Activated naive CD4-positive, alpha-beta T cell treated with anti-CD3 and anti-CD28 coated beads for 36 hours (primary cell): ENCODE measurements around the gene HLA-DRB1. TPM values are rescaled to one million over a fixed set of nuclear protein-coding genes. Genes with fewer than 3 reads are reported as not detected.

Experiments used
- CTCF ChIA-PET: fragments of 350-600 bp; sonication (Branson Sonifier 250); formaldehyde crosslinking; loops from one replicate; lab custom pipeline; 2021; ENCODE audit warnings: antibody characterized with exemption; lab: Charles Lee
- DNase-seq: peaks from one replicate; pipeline ENCODE4 v3.0.0-alpha.2; 2020
- H3K27ac Mint-ChIP-seq: one replicate; pipeline ENCODE4 v1.8.0; 2021; ENCODE audit warnings: mild to moderate bottlenecking, mixed read lengths
- H3K27me3 Mint-ChIP-seq: one replicate; pipeline ENCODE4 v1.8.0; 2021; ENCODE audit warnings: low read depth, mixed read lengths
- H3K36me3 Mint-ChIP-seq: one replicate; pipeline ENCODE4 v1.8.0; 2021; ENCODE audit warnings: low read depth, mixed read lengths
- H3K4me1 Mint-ChIP-seq: one replicate; pipeline ENCODE4 v1.8.0; 2021; ENCODE audit warnings: low read depth, mixed read lengths
- H3K4me3 Mint-ChIP-seq: one replicate; pipeline ENCODE4 v1.8.0; 2021; ENCODE audit warnings: mild to moderate bottlenecking, moderate library complexity, mixed read lengths
- H3K9me3 Mint-ChIP-seq: one replicate; pipeline ENCODE4 v1.8.0; 2021; ENCODE audit warnings: mixed read lengths
- intact Hi-C: fragments of 100-400 bp; cut with micrococcal nuclease; formaldehyde crosslinking; loops from one replicate; pipeline ENCODE4 v1.15.1; 2023
- total RNA-seq, 2 experiments: library from RNA; stranded (reverse); gene quantifications; one replicate each; pipeline ENCODE4 v1.2.3, GENCODE V29; 2021

HLA-DRB1 gene
- total RNA-seq, 2 experiments from 2014 or later: 4.1 to 4.2 TPM

DNA sequence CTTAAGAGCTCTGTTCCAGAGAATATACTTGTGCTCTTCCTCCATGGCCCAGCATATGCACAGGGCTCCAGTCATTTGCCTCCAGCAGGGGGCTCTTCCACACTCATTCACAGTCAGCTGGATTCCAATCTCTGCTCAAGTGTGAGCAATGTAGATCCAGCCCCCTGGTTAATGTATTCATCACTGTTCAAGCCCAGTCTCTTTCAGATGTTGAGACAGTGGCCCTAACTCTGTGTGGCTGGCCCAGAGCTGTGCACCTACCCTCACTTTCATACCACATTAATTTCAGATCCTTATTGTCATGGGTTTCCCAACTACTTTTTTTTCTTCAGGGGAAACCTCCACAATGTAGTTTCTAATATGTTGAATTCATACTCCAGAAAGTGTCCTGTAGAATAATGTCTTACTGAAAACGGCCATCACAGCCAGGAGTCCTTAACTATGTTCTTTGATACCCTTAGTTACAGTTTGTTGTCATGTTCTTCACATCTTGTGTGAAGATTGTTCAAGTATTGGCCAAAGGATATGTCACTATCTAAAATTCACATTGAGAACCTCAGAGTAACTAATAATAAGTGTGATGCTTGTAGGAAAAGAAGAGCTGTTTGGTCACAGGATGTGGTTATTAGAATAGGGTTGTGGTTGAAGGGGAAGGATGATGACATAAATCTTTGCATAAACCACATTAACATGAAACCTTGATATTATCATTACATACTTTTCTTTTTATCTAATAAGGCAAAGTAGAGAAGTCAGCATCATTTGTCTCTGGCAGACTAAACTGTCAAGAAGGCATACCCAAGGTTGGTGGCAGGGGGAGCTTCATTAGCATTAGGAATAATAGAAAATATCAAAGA is 33.1 kb upstream of the HLA-DRB1 start:
- Mint-ChIP-seq H3K9me3 (peaks cover 8% of the 10 kb centered on the region), H3K27ac (peak overlapping the region; percentile 90), H3K4me1 (peaks cover 32% of the 10 kb centered on the region), H3K36me3 (peaks cover 3% of the 10 kb centered on the region), H3K4me3 (peak overlapping the region; percentile 24), H3K27me3 (no peaks in the 10 kb centered on the region)
- DNase-seq: peak; percentile 56
- intact Hi-C loops: loop anchor here (1.0 to 10.0 kb wide), 5 partner anchors 12 to 368 kb away; partner anchors contain the start of gene HLA-DQB1
- CTCF ChIA-PET: interaction anchor here (0.6 to 1.3 kb wide), 3 partner anchors 163 to 209 kb away, joined by 3 read pairs; no protein-coding TSS in a partner anchor

DNA sequence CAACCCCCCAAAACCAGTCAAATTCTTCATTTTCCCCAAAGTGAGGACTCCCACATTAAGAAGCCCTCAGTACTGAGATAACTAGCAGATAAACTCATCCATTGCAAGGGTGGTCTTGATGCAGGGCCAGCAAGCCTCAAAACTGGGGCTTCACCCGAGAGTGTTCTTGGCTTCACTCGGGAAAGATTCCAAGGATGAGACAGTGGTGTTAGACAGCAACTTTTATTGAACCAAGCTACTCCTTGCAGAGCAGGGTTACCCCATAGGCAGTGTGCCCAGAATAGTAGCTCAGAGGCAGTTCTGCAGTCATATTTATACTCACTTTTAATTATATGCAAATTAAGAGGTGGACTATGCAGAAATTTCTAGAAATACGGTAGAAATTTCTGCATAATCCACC is 31.7 kb upstream of the HLA-DRB1 start:
- intact Hi-C loops: loop anchor here (10.0 kb wide), 1 partner anchor 367 kb away; no protein-coding TSS in a partner anchor
- peaks cover 35% of the 10 kb centered on the region for H3K4me1 Mint-ChIP-seq
- no peak overlapping the region for H3K4me3 Mint-ChIP-seq
- CTCF ChIA-PET: interaction anchor here (0.8 to 1.4 kb wide), 3 partner anchors 9 to 208 kb away, joined by 3 read pairs; no protein-coding TSS in a partner anchor
- peaks cover 4% of the 10 kb centered on the region for H3K36me3 Mint-ChIP-seq
- H3K27ac Mint-ChIP-seq: no peak overlapping the region
- peaks cover 13% of the 10 kb centered on the region for H3K9me3 Mint-ChIP-seq
- H3K27me3 Mint-ChIP-seq: no peaks in the 10 kb centered on the region
- DNase-seq: no peak

DNA sequence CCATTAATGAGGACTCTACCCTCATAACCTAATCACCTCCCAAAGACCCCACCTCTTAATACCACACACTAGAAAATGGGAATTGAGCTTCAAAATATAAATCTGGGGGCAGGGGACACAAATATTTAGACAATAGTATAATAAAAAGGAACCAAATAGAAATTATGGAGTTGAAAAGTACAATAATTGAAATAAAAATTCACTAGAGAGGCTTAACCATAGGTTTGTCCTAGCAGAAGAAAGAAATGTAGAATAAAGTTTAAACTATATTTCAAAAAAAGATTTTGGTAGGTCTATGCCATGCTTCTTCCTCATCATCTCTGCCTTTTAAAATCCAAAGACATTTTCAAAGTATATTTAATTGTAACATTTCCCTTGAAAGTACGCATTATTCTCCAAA is 28.1 kb upstream of the HLA-DRB1 start:
- Mint-ChIP-seq H3K27me3 (no peaks in the 10 kb centered on the region), H3K4me3 (no peak overlapping the region), H3K36me3 (peaks cover 4% of the 10 kb centered on the region), H3K9me3 (peaks cover 13% of the 10 kb centered on the region), H3K4me1 (peaks cover 30% of the 10 kb centered on the region), H3K27ac (no peak overlapping the region)
- CTCF ChIA-PET: no interaction called here
- no peak for DNase-seq
- intact Hi-C loops: no loop called here

DNA sequence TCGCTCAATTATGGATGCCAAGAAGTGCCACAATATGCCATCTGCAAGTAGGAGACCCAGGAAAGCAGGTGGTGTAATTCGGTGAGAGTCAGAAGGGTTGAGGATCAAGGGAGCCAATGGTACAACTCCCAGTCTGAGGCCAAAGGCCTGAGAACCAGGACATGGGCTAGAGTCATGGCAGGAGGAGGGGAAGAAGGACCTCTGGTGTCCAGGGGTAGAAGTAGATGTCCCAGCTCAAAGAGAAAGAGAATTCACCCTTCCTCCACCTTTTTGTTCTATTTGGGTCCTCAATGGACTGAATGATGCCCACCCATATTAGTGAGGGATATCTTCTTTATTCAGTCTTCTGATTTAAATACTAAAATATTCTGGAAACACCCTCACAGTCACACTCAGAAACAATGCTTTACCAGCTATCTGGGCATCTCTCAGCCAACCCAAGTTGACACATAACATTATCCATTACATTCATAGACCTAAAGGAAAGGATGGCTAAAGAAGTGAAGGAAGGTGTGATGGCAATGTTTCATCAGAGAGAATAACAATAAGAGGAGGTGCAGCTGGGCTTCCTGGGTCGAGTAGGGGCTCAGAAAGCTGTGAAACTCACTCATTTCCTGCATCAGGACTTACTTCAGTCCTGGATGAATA is 26.4 kb upstream of the HLA-DRB1 start:
- CTCF ChIA-PET: no interaction called here

DNA sequence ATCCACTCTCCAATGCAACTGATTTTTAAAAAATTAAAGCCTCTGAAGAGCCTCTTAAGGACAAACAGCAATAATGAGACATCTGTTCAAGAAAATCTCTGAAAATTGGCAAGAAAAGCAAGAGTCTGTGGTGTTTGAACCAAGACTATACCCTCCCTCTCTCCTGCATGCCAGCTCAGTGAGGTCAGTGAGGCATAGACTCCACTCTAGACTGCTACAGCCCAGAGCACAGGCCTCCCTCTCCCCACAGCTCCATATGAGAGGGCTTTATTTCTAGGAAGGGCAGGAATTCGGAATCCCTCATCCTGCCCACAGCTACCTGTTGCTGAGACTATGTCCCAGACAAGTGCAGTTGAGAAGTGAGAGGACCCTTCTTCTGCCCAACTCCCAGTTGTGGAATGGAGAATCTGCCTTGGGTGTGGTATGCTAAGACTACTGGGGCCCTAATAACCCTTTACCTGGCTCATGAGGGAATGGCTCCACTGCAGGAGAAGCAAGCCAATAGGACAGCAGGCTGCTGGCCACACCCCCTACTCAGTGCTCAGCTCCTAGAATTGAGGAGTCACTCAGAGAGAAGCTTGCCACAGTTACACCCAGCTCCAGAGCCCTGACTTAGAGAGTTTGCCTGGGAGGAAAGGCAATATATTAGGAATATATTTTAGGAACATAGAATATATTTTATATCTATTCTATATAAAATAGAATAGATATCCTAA is 24.9 kb upstream of the HLA-DRB1 start:
- intact Hi-C loops: no loop called here
- CTCF ChIA-PET: no interaction called here
- H3K27me3 Mint-ChIP-seq: no peaks in the 10 kb centered on the region
- no peak overlapping the region for H3K27ac Mint-ChIP-seq
- H3K9me3 Mint-ChIP-seq: peaks cover 13% of the 10 kb centered on the region
- H3K4me1 Mint-ChIP-seq: peaks cover 25% of the 10 kb centered on the region
- DNase-seq: no peak
- peaks cover 4% of the 10 kb centered on the region for H3K36me3 Mint-ChIP-seq
- no peak overlapping the region for H3K4me3 Mint-ChIP-seq

More for the DNA sequence above, 26.4 kb upstream of the HLA-DRB1 start:
- no peaks in the 10 kb centered on the region for H3K27me3 Mint-ChIP-seq
- H3K9me3 Mint-ChIP-seq: peaks cover 13% of the 10 kb centered on the region
- peak; percentile 13 for DNase-seq
- no peak overlapping the region for H3K4me3 Mint-ChIP-seq
- intact Hi-C loops: no loop called here
- peaks cover 20% of the 10 kb centered on the region for H3K4me1 Mint-ChIP-seq
- peaks cover 4% of the 10 kb centered on the region for H3K36me3 Mint-ChIP-seq
- H3K27ac Mint-ChIP-seq: peak overlapping the region; percentile 19

DNA sequence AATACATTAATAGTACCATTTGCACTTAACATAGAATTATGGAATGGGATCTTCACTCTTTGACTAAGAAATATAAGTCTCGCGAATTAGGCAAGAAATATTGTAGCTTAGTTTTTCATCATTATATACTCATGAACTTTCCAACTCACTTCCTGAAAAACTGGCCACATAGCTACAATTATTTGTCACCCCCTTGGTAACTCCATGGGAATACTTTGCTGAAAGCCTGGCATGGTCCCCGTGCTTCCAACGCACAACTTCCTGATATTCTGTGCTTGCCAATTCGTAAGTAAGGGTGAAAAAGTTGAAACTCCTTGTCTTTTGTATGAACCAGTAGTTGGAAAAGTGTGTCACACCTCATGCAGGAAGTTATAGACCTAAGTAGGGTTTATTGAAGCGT is 23.8 kb upstream of the HLA-DRB1 start:
- Mint-ChIP-seq H3K4me3 (no peak overlapping the region), H3K36me3 (peaks cover 2% of the 10 kb centered on the region), H3K27ac (no peak overlapping the region), H3K9me3 (peaks cover 10% of the 10 kb centered on the region), H3K27me3 (no peaks in the 10 kb centered on the region), H3K4me1 (peaks cover 25% of the 10 kb centered on the region)
- DNase-seq: no peak
- CTCF ChIA-PET: no interaction called here
- intact Hi-C loops: no loop called here

DNA sequence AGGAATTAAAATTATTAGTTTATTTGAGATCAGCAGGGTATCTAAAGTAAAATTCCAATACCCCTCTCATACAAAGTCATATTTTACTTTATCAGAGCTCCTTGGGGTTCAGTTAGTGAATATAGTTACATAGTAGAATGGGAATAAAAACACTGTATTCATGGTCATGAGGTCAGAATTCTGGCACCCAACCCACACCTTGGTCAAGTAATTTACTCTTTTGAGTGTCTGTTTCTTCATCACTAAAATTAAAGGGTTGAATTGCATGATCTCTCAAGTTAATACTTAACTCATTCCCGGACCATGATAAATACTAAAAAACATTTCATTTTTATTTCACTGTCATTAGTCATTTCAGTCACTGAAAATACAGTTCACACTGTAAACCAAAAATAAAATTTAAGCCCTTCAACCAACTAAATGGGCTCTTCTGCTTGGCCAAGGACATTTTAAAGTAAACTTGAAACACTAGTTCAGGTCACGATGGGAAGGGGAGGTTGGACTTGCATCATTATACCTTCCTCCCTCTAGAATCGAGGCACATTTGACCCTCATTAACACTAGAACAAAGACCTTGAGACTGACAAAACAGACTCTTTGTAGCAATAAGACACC is 21.1 kb upstream of the HLA-DRB1 start:
- intact Hi-C loops: loop anchor here (1.0 kb wide), 2 partner anchors 13 to 58 kb away; no protein-coding TSS in a partner anchor
- H3K4me1 Mint-ChIP-seq: peaks cover 22% of the 10 kb centered on the region
- H3K36me3 Mint-ChIP-seq: no peaks in the 10 kb centered on the region
- CTCF ChIA-PET: no interaction called here
- H3K27me3 Mint-ChIP-seq: no peaks in the 10 kb centered on the region
- H3K9me3 Mint-ChIP-seq: no peaks in the 10 kb centered on the region
- H3K4me3 Mint-ChIP-seq: no peak overlapping the region
- peak overlapping the region; percentile 33 for H3K27ac Mint-ChIP-seq
- no peak for DNase-seq

DNA sequence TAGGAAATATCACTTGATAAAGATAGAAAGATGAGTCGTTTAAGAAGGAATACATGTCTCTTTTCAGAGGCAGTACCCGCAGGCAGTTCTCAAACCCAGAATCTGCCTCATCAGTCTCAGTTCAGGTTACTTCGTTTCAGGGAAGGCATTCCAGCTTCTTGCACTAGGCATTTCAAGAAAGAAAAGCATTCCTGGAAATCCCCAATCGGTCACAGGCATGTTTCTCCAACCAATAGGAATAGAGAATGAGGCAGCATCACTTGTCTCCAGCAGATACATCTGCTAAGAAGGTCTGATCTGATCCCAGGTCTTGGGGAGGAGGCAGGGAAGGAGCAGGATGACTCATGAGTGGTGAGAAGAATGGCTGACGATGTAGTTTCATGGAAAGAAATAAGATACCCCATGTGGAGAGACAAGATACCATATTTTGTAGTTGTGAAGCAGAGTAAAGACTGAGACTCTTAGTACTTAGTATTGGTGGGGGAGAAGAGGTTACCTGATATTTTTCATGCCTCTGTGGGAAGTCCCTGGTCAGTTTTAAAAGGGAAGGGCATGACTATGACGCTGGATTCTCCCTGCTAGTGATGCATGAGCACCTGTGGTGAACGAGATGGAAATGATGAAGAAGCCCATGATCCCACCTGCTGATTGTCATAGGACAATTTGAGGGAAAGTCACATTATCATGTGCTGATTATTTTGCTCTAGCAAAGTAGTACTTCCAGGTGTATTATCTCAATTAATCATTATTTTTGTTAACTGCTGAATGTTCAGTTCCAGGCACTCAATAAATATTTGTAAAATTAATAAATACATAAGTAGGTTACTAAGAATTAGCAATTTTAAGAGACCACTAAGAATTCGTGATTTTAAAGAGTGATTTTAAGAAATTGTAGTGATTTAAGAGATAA is 20.3 kb upstream of the HLA-DRB1 start:
- peak; percentile 69 for DNase-seq
- Mint-ChIP-seq H3K27ac (no peak overlapping the region), H3K27me3 (no peaks in the 10 kb centered on the region), H3K4me1 (peaks cover 14% of the 10 kb centered on the region), H3K9me3 (no peaks in the 10 kb centered on the region), H3K4me3 (no peak overlapping the region), H3K36me3 (no peaks in the 10 kb centered on the region)
- intact Hi-C loops: loop anchor here (1.0 kb wide), 2 partner anchors 13 to 58 kb away; no protein-coding TSS in a partner anchor
- CTCF ChIA-PET: no interaction called here

DNA sequence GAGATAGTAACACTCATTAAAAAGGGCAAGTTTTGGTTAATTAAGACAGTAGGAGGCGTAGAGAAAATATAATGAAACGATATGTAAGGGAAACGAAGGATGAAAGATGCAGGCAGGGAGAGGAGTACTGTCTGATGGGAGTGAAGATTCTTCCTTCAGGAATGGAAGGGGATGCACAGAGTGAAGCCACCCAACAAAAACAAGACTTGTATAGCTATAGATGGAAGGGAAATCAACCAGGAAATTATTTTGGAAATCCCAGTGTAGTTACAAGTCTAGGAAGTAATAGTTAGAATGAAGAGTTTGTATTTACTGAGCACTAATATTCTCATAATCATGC is 19.7 kb upstream of the HLA-DRB1 start:
- H3K4me1 Mint-ChIP-seq: peaks cover 14% of the 10 kb centered on the region
- intact Hi-C loops: no loop called here
- no peaks in the 10 kb centered on the region for H3K9me3 Mint-ChIP-seq
- H3K4me3 Mint-ChIP-seq: no peak overlapping the region
- DNase-seq: no peak
- no peak overlapping the region for H3K27ac Mint-ChIP-seq
- CTCF ChIA-PET: no interaction called here
- H3K36me3 Mint-ChIP-seq: no peaks in the 10 kb centered on the region
- H3K27me3 Mint-ChIP-seq: no peaks in the 10 kb centered on the region

DNA sequence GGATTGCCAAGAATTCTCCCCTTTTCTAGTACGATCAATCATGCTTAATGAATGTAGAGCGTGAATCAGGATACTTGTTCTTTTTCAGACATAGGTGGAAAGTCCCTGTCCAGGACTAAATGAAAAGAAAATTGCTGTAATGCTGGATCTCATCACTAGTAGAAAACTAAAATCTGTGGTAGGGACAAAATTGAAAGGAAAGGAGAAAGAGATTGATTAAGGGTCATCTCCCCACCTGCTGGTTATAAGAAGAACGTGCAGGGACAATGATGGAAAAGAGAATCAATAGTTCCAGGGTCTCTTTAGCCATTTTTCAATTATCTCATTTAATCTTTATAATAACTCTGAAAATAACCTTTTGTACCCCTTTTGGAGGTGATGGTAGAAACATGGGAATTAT is 18.7 kb upstream of the HLA-DRB1 start:
- H3K9me3 Mint-ChIP-seq: no peaks in the 10 kb centered on the region
- DNase-seq: no peak
- intact Hi-C loops: no loop called here
- H3K4me3 Mint-ChIP-seq: no peak overlapping the region
- H3K27ac Mint-ChIP-seq: no peak overlapping the region
- CTCF ChIA-PET: no interaction called here
- H3K4me1 Mint-ChIP-seq: peaks cover 19% of the 10 kb centered on the region
- no peaks in the 10 kb centered on the region for H3K27me3 Mint-ChIP-seq
- H3K36me3 Mint-ChIP-seq: no peaks in the 10 kb centered on the region

DNA sequence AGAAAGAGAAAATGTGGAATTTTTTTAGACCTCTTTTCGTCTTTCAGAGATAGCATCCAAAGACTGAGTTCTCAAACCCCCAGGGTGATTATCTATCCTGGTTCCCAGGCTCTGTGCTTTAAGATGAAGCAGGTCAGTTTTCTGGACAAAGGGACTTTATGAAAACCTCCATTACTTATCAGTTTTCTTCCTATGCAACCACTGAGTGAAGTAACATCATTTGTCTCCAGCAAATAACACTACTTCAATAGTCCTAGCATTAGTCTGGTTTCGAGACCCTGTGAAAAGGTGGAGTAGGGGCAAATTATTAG is 18.3 kb upstream of the HLA-DRB1 start:
- H3K36me3 Mint-ChIP-seq: no peaks in the 10 kb centered on the region
- CTCF ChIA-PET: no interaction called here
- H3K4me1 Mint-ChIP-seq: peaks cover 21% of the 10 kb centered on the region
- H3K4me3 Mint-ChIP-seq: no peak overlapping the region
- no peaks in the 10 kb centered on the region for H3K27me3 Mint-ChIP-seq
- intact Hi-C loops: no loop called here
- no peak for DNase-seq
- H3K27ac Mint-ChIP-seq: no peak overlapping the region
- no peaks in the 10 kb centered on the region for H3K9me3 Mint-ChIP-seq
